ENCODE results near the gene RBM38. TPM values are rescaled to one million over a fixed set of nuclear protein-coding genes. Genes with fewer than 3 reads are reported as not detected.

Gene RBM38
- total and polyA plus RNA-seq, 9 donors, result 6.3 to 77.6 (median 36.6) TPM

DNA sequence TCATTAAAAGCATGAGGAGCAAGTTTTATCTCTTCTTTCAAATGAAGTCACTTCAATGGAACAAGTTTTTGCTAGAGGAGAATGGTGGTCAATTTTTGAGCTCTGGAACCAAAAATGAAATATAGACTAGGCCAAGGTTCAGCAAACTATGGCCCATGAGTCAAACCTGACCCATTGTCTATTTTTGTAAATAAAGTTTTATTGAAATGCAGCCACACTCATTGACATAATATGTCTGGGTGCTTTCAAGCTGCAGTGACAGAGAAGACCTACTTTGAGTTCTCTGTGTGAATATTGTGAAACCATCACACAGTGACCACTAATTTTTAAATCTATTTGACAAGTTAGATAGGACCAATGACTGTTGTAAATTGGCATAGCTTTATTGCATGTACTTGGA lies 26.7 kb upstream of the RBM38 start:
- intact Hi-C loops (cut with DNase I), result no loop called here
- no peaks in the 10 kb centered on the region for H3K27me3 ChIP-seq
- no peak for DNase-seq
- H3K4me3 ChIP-seq, result no peak overlapping the region
- H3K27ac ChIP-seq, result no peak overlapping the region
- no peaks in the 10 kb centered on the region for H3K9me3 ChIP-seq
- no peaks in the 10 kb centered on the region for H3K36me3 ChIP-seq
- H3K4me1 ChIP-seq (ENCODE audit: insufficient read depth), result no peaks in the 10 kb centered on the region
- TF ChIP-seq CTCF (IDR thresholded peaks at IDR 0.05), result no peak
- no peak for TF ChIP-seq EP300 (IDR thresholded peaks at IDR 0.05)
- TF ChIP-seq POLR2A (IDR thresholded peaks at IDR 0.05), result no peak

DNA sequence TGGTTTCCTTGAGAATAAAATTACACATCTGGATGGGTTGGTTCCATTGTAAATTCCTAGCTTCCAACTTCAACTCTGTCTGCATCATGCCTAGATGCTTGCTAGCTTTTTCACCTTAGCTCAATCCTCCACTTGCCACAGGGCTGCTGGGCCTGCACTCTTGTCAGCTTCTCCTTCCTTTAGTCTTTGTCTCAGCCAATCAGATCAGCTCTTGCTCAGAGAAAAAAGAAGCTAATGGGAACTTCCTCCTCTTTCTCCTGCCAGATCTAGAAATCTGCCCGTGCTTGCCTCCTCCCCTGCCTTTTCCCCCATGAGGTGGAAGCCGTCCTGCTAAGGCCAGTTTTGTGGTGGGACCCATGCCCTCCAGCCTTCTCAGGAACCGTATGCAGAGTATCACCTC lies 21.6 kb upstream of the RBM38 start:
- no peak for DNase-seq
- WGBS, 3 donors, result 79 to 88% (median 79%) methylated on average over 3 of the region's 3 CpGs
- H3K27me3 ChIP-seq, result no peaks in the 10 kb centered on the region
- no peaks in the 10 kb centered on the region for H3K36me3 ChIP-seq
- no peak for TF ChIP-seq CTCF (IDR thresholded peaks at IDR 0.05)
- TF ChIP-seq POLR2A (IDR thresholded peaks at IDR 0.05), result no peak
- TF ChIP-seq EP300 (IDR thresholded peaks at IDR 0.05), result no peak
- no peaks in the 10 kb centered on the region for H3K9me3 ChIP-seq
- H3K4me1 ChIP-seq (ENCODE audit: insufficient read depth), result no peaks in the 10 kb centered on the region
- no peak overlapping the region for H3K4me3 ChIP-seq
- intact Hi-C loops (cut with DNase I), result no loop called here
- H3K27ac ChIP-seq, result no peak overlapping the region

DNA sequence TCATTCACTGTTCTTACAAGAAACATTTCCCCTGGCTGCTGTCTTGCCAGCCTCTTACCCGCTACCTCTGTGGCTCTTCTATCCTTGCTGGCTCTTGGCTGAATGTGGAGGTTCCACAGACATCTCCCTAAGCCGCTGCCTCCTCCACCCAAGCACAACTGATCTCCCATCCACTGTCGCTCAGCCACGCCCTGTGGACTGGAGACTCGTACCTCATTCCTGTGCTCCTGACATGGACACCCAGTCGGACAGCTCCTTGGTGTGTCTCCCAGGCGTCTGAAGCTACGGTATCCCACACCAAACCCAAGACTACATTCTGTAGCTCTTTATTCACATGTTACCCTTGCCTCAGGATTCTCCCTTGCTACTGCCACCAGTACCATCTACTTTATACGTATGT lies 20.9 kb upstream of the RBM38 start:
- 89 to 92% (median 90%) methylated on average over 9 of the region's 9 CpGs for WGBS, 3 donors
- H3K36me3 ChIP-seq, result no peaks in the 10 kb centered on the region
- DNase-seq, result no peak
- H3K4me3 ChIP-seq, result no peak overlapping the region
- intact Hi-C loops (cut with DNase I), result loop anchor here in 2 of 4 donors (5.0 to 10.0 kb wide), 2 partner anchors 132 to 224 kb away; no protein-coding TSS in a partner anchor
- H3K9me3 ChIP-seq, result no peaks in the 10 kb centered on the region
- H3K27me3 ChIP-seq, result no peaks in the 10 kb centered on the region
- TF ChIP-seq CTCF (IDR thresholded peaks at IDR 0.05) (no peak), EP300 (IDR thresholded peaks at IDR 0.05) (no peak), POLR2A (IDR thresholded peaks at IDR 0.05) (no peak)
- H3K4me1 ChIP-seq (ENCODE audit: insufficient read depth), result no peaks in the 10 kb centered on the region
- H3K27ac ChIP-seq, result no peak overlapping the region

DNA sequence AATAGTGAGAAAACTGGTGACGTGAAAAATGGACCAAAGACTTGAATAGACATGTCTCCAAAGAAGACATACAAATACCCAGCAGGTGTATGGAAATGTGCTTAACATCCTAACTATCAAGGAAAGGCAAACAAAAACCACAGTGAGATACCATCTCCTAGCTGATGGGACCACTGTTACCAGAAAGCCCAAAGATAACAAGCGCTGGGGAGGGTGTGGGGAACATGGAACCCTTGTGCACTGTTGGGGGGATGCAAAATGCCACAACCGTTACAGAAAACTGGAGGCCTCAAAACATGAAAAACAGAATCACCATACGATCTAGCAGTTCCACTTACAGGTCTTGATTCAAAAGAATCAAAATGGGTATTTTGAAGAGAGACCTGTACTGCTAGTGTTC lies 19.8 kb upstream of the RBM38 start:
- H3K9me3 ChIP-seq, result no peaks in the 10 kb centered on the region
- no peak for DNase-seq
- H3K36me3 ChIP-seq, result no peaks in the 10 kb centered on the region
- no peak for TF ChIP-seq EP300 (IDR thresholded peaks at IDR 0.05)
- TF ChIP-seq CTCF (IDR thresholded peaks at IDR 0.05), result no peak
- no peak for TF ChIP-seq POLR2A (IDR thresholded peaks at IDR 0.05)
- no peak overlapping the region for H3K27ac ChIP-seq
- intact Hi-C loops (cut with DNase I), result loop anchor here in 2 of 4 donors (5.0 to 10.0 kb wide), 2 partner anchors 131 to 223 kb away; no protein-coding TSS in a partner anchor
- no peak overlapping the region for H3K4me3 ChIP-seq
- 86 to 94% (median 90%) methylated on average over 4 of the region's 4 CpGs for WGBS, 3 donors
- H3K4me1 ChIP-seq (ENCODE audit: insufficient read depth), result no peaks in the 10 kb centered on the region
- no peaks in the 10 kb centered on the region for H3K27me3 ChIP-seq
